ENCODE measurements around the gene ZDHHC11B. TPM values are rescaled to one million over a fixed set of nuclear protein-coding genes. Genes with fewer than 3 reads are reported as not detected.
A peak's percentile ranks its signal among the peaks of the same experiment; 100 is the strongest.
"Not testable (repeated sequence)": the region's sequence is repeated elsewhere in the genome, so short reads cannot be mapped to it uniquely, and the experiment has no call there.

ZDHHC11B gene
- total RNA-seq, 1 donor from 2014 or later, result 0.60 TPM

DNA sequence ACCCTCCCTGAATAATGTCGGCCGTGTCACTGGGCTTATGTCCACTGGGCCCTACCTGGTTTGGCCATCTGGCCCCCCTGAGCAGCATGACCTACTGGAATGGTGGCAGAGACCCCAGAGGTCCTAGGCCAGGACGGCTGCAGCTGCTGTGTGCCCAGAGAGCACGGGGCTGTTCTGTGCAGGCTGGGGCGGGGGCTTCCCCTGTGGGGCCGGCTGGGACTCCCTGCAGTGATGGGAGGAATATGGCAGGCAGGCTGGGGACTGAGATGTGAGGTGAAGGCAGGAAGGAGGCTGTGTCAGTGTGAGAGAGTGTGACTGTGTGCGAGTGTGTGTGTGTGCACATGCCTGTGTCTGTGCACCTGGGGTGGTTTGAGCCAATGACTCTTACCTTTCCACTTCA lies 55.3 kb downstream of the ZDHHC11B start:
- not testable (repeated sequence) for H3K27me3 Mint-ChIP-seq (ENCODE audit: insufficient read depth, low read depth); H3K79me2 ChIP-seq (ENCODE audit: low read depth); H3K4me3 Mint-ChIP-seq

DNA sequence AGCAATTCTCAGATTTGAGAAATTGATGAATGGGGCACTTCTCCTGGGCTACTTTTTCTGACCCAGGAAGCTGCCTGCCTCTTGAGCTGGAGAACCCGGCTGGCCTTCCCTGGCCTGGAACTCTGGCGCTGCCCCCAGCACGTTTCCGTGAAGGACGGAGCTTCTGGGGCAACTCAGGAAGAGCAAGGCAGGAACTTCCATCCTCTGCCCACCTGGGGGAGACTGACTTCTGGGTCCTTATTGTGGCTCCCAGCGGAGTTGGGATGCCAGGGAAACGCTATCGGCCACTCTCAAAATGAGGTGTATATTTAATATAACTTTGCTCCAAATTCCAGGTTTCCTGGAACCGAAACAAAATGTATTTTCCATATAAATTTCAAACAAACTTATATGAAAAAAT lies 57.4 kb downstream of the ZDHHC11B start:
- H3K4me3 ChIP-seq; H3K36me3 Mint-ChIP-seq; H3K9me3 ChIP-seq (ENCODE audit: low read depth); H3K27me3 Mint-ChIP-seq (ENCODE audit: insufficient read depth, low read depth); H3K36me3 ChIP-seq; H3K27ac ChIP-seq; H3K9me3 Mint-ChIP-seq; H3K27ac Mint-ChIP-seq; H2AFZ ChIP-seq (replicated peaks); H3K4me2 ChIP-seq; H3K9ac ChIP-seq; H3K4me3 Mint-ChIP-seq; H3K79me2 ChIP-seq (ENCODE audit: low read depth); H3K4me1 ChIP-seq; H3F3A ChIP-seq (ENCODE audit: low read depth); H3K4me1 Mint-ChIP-seq; H4K20me1 ChIP-seq (ENCODE audit: low read depth): not testable (repeated sequence)
- H3K27me3 ChIP-seq, result peaks cover 22% of the 10 kb centered on the region
- TF ChIP-seq, protein P1, sequence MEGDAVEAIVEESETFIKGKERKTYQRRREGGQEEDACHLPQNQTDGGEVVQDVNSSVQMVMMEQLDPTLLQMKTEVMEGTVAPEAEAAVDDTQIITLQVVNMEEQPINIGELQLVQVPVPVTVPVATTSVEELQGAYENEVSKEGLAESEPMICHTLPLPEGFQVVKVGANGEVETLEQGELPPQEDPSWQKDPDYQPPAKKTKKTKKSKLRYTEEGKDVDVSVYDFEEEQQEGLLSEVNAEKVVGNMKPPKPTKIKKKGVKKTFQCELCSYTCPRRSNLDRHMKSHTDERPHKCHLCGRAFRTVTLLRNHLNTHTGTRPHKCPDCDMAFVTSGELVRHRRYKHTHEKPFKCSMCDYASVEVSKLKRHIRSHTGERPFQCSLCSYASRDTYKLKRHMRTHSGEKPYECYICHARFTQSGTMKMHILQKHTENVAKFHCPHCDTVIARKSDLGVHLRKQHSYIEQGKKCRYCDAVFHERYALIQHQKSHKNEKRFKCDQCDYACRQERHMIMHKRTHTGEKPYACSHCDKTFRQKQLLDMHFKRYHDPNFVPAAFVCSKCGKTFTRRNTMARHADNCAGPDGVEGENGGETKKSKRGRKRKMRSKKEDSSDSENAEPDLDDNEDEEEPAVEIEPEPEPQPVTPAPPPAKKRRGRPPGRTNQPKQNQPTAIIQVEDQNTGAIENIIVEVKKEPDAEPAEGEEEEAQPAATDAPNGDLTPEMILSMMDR (IDR thresholded peaks at IDR 0.05), result peak; percentile 33
- peak; percentile 67 for DNase-seq (ENCODE audit: low spot score)

More for the DNA sequence above, 55.3 kb downstream of the ZDHHC11B start:
- H2AFZ ChIP-seq (replicated peaks); H3K4me1 Mint-ChIP-seq; H3K27ac ChIP-seq; H3K9me3 ChIP-seq (ENCODE audit: low read depth); H3K4me1 ChIP-seq; H3K4me2 ChIP-seq; H3K27ac Mint-ChIP-seq; H3F3A ChIP-seq (ENCODE audit: low read depth); H3K9ac ChIP-seq; H3K4me3 ChIP-seq; H3K36me3 ChIP-seq; DNase-seq (ENCODE audit: low spot score); H4K20me1 ChIP-seq (ENCODE audit: low read depth); H3K9me3 Mint-ChIP-seq: not testable (repeated sequence)
- peaks cover 14% of the 10 kb centered on the region for H3K27me3 ChIP-seq
- H3K36me3 Mint-ChIP-seq, result peaks cover 14% of the 10 kb centered on the region

- peaks cover 14% of the 10 kb centered on the region for H3K9me3 Mint-ChIP-seq
- not testable (repeated sequence) for H3K4me2 ChIP-seq; H3K27me3 Mint-ChIP-seq (ENCODE audit: insufficient read depth, low read depth); H3K4me1 ChIP-seq; H3K27ac Mint-ChIP-seq; H3K36me3 ChIP-seq; H3K36me3 Mint-ChIP-seq; DNase-seq (ENCODE audit: low spot score); H4K20me1 ChIP-seq (ENCODE audit: low read depth); H2AFZ ChIP-seq (replicated peaks); H3K9me3 ChIP-seq (ENCODE audit: low read depth); H3F3A ChIP-seq (ENCODE audit: low read depth); H3K4me3 ChIP-seq; H3K4me1 Mint-ChIP-seq; H3K4me3 Mint-ChIP-seq; H3K27ac ChIP-seq; H3K79me2 ChIP-seq (ENCODE audit: low read depth); H3K9ac ChIP-seq
- H3K27me3 ChIP-seq, result peaks cover 47% of the 10 kb centered on the region
These were observed 60.7 kb downstream of the ZDHHC11B start for GRCh38 chr5:723865-724264.

GRCh38 chr5:723309-723708 lies 61.2 kb downstream of the ZDHHC11B start:
- peaks cover 46% of the 10 kb centered on the region for H3K27me3 ChIP-seq
- H3K4me3 ChIP-seq; H3K4me3 Mint-ChIP-seq; H3K27ac Mint-ChIP-seq; H3K27ac ChIP-seq; H3K36me3 Mint-ChIP-seq; H3F3A ChIP-seq (ENCODE audit: low read depth); H3K4me2 ChIP-seq; H3K79me2 ChIP-seq (ENCODE audit: low read depth); H3K4me1 Mint-ChIP-seq; H2AFZ ChIP-seq (replicated peaks); H3K9ac ChIP-seq; H3K9me3 ChIP-seq (ENCODE audit: low read depth); H3K36me3 ChIP-seq; H3K27me3 Mint-ChIP-seq (ENCODE audit: insufficient read depth, low read depth); H3K4me1 ChIP-seq; H4K20me1 ChIP-seq (ENCODE audit: low read depth); DNase-seq (ENCODE audit: low spot score): not testable (repeated sequence)
- H3K9me3 Mint-ChIP-seq, result peaks cover 18% of the 10 kb centered on the region

- not testable (repeated sequence) for H3K4me1 Mint-ChIP-seq
These were observed 65.2 kb downstream of the ZDHHC11B start for GRCh38 chr5:719379-719778.

More at GRCh38 chr5:719379-719778, 65.2 kb downstream of the ZDHHC11B start:
- H3K4me3 ChIP-seq; H3K36me3 Mint-ChIP-seq; H3K36me3 ChIP-seq; DNase-seq (ENCODE audit: low spot score); H3K27ac ChIP-seq; H3K9me3 ChIP-seq (ENCODE audit: low read depth); H3K27ac Mint-ChIP-seq; H4K20me1 ChIP-seq (ENCODE audit: low read depth); H3K9ac ChIP-seq; H3K4me3 Mint-ChIP-seq; H2AFZ ChIP-seq (replicated peaks); H3K4me1 ChIP-seq; H3K79me2 ChIP-seq (ENCODE audit: low read depth); H3K4me2 ChIP-seq; H3F3A ChIP-seq (ENCODE audit: low read depth): not testable (repeated sequence)
- Mint-ChIP-seq H3K27me3 (ENCODE audit: insufficient read depth, low read depth) (peaks cover 11% of the 10 kb centered on the region), H3K9me3 (peaks cover 39% of the 10 kb centered on the region)
- peaks cover 62% of the 10 kb centered on the region for H3K27me3 ChIP-seq

All from neural progenitor cell (in vitro differentiated cells).